Cardiac fibroblast (primary cell): ENCODE measurements around the gene EPHB1.

Experiments used
- DNase-seq, 2 donors: peaks; one replicate each; pipeline versions ENCODE4 v3.0.0 to v3.0.0-alpha.2; 2010; ENCODE audit warnings: low read depth in 2 of 2
- H3K4me3 ChIP-seq, 2 donors: replicated peaks in 1 of 2; 1 replicate in 1 of 2; 2 replicates in 1 of 2; pipeline ENCODE4 v1.5.1; 2011; ENCODE audit warnings: low read depth in 2 of 2, low read length in 2 of 2, mild to moderate bottlenecking in 2 of 2, moderate library complexity in 1 of 2
- TF ChIP-seq, protein P1 (sequence below): IDR thresholded peaks from one replicate; pipeline ENCODE4 v1.5.1; 2011; ENCODE audit warnings: low read depth, mild to moderate bottlenecking, low read length, inconsistent platforms

Gene EPHB1

DNA sequence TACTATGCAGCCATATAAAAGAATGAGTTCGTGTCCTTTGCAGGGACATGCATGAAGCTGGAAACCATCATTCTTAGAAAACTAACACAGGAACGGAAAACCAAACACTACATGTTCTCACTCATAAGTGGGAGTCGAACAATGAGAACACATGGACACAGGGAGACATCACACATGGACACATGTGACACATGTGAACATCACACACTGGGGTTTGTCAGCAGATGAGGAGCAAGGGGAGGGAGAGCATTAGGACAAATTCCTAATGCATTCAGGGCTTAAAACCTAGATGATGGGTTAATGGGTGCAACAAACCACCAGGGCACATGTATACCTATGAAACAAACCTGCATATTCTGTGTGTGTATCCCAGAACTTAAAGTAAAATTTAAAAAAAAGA lies 408.0 kb downstream of the EPHB1 start:
- DNase-seq, result no peak
- no peak overlapping the region for H3K4me3 ChIP-seq
- TF ChIP-seq, protein P1, sequence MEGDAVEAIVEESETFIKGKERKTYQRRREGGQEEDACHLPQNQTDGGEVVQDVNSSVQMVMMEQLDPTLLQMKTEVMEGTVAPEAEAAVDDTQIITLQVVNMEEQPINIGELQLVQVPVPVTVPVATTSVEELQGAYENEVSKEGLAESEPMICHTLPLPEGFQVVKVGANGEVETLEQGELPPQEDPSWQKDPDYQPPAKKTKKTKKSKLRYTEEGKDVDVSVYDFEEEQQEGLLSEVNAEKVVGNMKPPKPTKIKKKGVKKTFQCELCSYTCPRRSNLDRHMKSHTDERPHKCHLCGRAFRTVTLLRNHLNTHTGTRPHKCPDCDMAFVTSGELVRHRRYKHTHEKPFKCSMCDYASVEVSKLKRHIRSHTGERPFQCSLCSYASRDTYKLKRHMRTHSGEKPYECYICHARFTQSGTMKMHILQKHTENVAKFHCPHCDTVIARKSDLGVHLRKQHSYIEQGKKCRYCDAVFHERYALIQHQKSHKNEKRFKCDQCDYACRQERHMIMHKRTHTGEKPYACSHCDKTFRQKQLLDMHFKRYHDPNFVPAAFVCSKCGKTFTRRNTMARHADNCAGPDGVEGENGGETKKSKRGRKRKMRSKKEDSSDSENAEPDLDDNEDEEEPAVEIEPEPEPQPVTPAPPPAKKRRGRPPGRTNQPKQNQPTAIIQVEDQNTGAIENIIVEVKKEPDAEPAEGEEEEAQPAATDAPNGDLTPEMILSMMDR, result no peak

DNA sequence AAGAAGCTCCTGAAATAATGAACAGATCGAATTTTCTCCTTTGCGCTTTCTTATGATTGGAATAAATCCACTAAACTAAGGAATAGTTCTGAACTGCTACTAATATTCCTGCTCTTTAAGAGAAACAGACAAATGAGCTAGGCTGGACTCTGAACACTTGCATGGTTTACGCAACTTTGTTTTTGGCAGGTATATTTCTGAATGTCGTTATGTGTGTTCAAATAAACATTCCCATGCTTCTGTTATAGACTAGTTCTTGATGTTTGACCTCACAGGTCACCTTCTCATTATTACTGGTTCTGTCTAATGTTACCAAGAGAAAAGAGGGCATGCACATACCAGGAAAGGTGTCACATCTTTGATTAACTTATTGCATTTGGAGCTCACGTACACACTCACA lies 418.2 kb downstream of the EPHB1 start:
- no peak for DNase-seq

DNA sequence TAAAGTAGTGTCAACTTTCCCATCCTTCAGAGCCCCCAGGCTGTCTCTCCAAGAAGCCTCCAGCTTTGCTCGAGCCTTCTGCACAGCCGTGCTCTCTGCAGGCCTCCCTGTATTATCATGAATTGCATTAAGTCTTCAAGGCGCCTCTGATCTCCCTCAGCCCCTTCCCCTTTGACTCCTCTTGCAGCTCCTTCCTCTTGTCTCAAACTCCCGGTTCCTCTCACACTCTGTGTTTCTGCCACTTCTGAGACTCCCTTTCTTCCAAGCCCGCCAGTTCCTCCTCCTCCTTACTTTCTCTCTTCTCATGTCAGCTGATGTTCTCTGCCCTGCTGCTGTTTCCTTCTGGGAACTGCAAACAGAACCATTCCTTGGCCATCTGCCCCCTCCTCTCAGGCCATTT lies 418.8 kb downstream of the EPHB1 start:
- TF ChIP-seq, protein P1, result no peak
- no peak for DNase-seq
- no peak overlapping the region for H3K4me3 ChIP-seq

More for the DNA sequence above, 418.2 kb downstream of the EPHB1 start:
- H3K4me3 ChIP-seq, result no peak overlapping the region
- TF ChIP-seq, protein P1, result no peak

DNA sequence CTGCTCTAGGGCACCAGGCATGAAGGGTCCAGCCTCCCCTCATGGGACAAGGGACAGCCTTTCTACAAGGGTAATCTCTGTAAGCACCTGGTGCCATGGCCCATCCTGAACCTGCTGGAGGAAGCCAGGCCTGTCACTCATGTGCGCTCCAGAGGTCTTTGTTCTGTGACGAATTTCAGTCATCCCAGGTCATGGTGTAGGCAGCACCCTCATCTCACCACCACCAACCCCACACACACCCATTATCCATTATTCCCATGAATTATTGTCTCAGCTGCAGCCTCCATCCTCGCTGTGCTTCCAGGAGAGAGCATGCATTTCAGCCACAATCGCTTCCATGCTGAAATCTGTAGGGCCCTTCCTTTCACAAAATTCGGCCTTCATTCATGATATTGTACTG lies 419.3 kb downstream of the EPHB1 start:
- TF ChIP-seq, protein P1, result no peak
- DNase-seq, result no peak
- H3K4me3 ChIP-seq, result no peak overlapping the region

DNA sequence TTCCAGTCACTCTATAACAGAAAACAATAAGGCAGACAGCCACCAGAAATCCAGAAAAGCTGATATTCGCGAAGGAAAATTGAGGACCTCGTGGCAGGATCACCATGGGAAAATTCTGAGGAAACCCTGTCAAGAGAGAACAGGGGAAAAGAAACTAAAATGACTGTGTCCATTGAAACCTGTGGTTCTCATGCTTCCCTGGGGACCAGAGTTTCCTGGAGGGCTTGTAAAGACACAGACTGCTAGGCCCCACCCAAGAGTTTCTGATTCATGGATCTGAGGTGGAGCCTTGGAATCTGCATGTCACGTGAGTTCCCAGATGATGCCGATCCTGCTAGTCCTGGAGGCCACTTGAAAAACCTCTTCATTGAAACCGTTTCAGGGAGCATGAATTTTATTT lies 420.5 kb downstream of the EPHB1 start:
- no peak for DNase-seq

DNA sequence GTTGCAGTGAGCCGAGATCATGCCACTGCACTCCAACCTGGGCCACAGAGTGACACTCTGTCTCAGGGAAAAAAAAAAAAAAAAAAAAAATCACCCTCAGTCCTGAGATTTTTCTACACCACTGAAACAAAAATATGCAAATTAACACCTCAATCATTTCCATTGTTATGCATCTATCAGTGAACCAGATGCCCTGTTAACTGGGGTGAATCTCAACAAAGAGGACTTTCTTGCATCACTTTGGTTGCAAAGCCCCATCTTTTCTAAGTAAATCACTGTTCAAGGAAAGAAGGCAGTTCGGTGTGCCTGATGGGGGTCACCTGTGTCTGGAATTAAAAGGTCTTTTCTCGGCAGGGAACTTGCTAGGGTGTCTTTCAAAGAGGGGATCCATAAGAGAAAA lies 421.6 kb downstream of the EPHB1 start:
- no peak overlapping the region for H3K4me3 ChIP-seq
- DNase-seq, result no peak
- TF ChIP-seq, protein P1, result no peak

More for the DNA sequence above, 420.5 kb downstream of the EPHB1 start:
- TF ChIP-seq, protein P1, result no peak
- no peak overlapping the region for H3K4me3 ChIP-seq

DNA sequence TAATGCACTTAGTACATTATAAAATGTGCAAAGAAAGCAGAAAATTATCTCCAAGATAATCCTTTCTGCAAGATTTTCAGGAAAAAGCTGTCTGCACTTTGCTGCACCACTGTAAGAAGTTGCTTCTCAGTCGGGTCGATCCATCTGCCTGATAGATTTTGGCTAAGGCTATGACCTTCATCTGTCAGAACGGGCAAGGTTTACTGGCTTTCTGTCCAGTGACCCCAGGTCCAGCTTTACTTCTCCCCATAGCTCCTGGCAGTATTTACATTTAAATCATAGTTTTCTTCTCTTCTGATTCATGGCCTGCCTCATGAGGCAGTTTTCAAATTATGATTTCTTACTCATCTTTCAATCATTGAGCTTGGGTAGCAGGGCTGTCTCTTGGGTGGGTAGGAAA lies 422.7 kb downstream of the EPHB1 start:
- DNase-seq, result no peak
- H3K4me3 ChIP-seq, result no peak overlapping the region
- TF ChIP-seq, protein P1, result no peak
